ENCODE results near the gene KPNB1.

KPNB1 gene

GRCh38 chr17:47732399-47733046 is 82.8 kb downstream of the KPNB1 start:
- peaks cover 58% of the 10 kb centered on the region for H3K4me1 Mint-ChIP-seq
- H3K27me3 Mint-ChIP-seq, result no peaks in the 10 kb centered on the region
- peak overlapping the region; percentile 87 for H3K4me3 Mint-ChIP-seq
- no peaks in the 10 kb centered on the region for H3K9me3 Mint-ChIP-seq
- H3K27ac Mint-ChIP-seq, result peak overlapping the region; percentile 85
- peaks cover 26% of the 10 kb centered on the region for H3K36me3 Mint-ChIP-seq

GRCh38 chr17:47733047-47733673 is 83.4 kb downstream of the KPNB1 start, which contains the start of gene TBX21:
TSS of gene TBX21 (plus strand) at chr17:47733236. CDS start at chr17:47733455, 219 bp downstream.
- no peaks in the 10 kb centered on the region for H3K9me3 Mint-ChIP-seq
- peaks cover 53% of the 10 kb centered on the region for H3K4me1 Mint-ChIP-seq
- peak within 1 kb of the TSS; percentile 97 for H3K4me3 Mint-ChIP-seq
- H3K27me3 Mint-ChIP-seq, result no peaks in the 10 kb centered on the region
- peaks cover 26% of the 10 kb centered on the region for H3K36me3 Mint-ChIP-seq
- H3K27ac Mint-ChIP-seq, result peak within 1 kb of the TSS; percentile 92

GRCh38 chr17:47733674-47734410 is 84.1 kb downstream of the KPNB1 start:
- Mint-ChIP-seq H3K27me3 (no peaks in the 10 kb centered on the region), H3K4me3 (peak overlapping the region; percentile 97), H3K9me3 (no peaks in the 10 kb centered on the region), H3K36me3 (peaks cover 28% of the 10 kb centered on the region), H3K27ac (peak overlapping the region; percentile 92), H3K4me1 (peaks cover 49% of the 10 kb centered on the region)

DNA sequence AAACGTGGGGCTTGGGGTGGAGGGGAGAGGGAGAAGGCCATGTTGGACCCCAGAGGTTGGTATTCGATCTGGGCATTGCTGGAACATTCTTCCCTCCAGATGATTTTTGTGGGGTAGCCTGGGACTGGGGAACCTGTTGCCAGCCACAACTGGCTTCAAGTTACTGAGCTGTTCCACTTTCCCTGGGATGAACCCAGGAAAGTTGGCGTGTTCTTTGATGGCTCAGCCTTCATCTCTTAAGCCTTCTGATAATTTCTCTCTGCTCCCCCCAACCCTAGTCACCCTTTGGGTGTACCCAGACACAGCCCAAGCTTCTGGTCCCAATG is 85.4 kb downstream of the KPNB1 start:
- Mint-ChIP-seq H3K9me3 (no peaks in the 10 kb centered on the region), H3K27me3 (no peaks in the 10 kb centered on the region), H3K36me3 (peaks cover 28% of the 10 kb centered on the region), H3K27ac (peak overlapping the region; percentile 82), H3K4me3 (peak overlapping the region; percentile 97), H3K4me1 (peaks cover 53% of the 10 kb centered on the region)
